SK-N-SH treated with all-trans-retinoic acid at 6 μM for 48 hours (cell line): ENCODE results near the gene STAG2.

Source experiments
- ATAC-seq: fragments of 200-7000 bp; cut with Tn5 transposase; 3 replicates; pipeline ENCODE4 v1.9.1; 2020; ENCODE audit warnings: mild to moderate bottlenecking, moderate library complexity
- ARNTL ChIP-seq: fragments of 450-650 bp; formaldehyde crosslinking; IDR thresholded peaks from 2 replicates; pipeline ENCODE4 v1.5.0; 2020; ENCODE audit warnings: low read depth, mild to moderate bottlenecking, moderate library complexity, borderline replicate concordance
- BACH2 ChIP-seq: fragments of 250-450 bp; sonication (Bioruptor Pico); IDR thresholded peaks from 2 replicates; pipeline ENCODE4 v1.9.0; 2021; ENCODE audit warnings: mild to moderate bottlenecking, borderline replicate concordance
- CSRNP3 ChIP-seq: fragments of 250-450 bp; sonication (Bioruptor Pico); IDR thresholded peaks from 2 replicates; pipeline ENCODE4 v1.5.1; 2021; ENCODE audit warnings: mild to moderate bottlenecking, moderate library complexity
- ESRRG ChIP-seq: fragments of 250-450 bp; sonication (Bioruptor Pico); IDR thresholded peaks from 2 replicates; pipeline ENCODE4 v1.6.1; 2021; ENCODE audit warnings: mild to moderate bottlenecking
- GLIS3 ChIP-seq: fragments of 250-450 bp; sonication (Bioruptor Pico); IDR thresholded peaks from 2 replicates; pipeline ENCODE4 v1.5.0; 2020; ENCODE audit warnings: mild to moderate bottlenecking, moderate library complexity
- ISL1 ChIP-seq: fragments of 250-450 bp; sonication (Bioruptor Pico); IDR thresholded peaks from 2 replicates; pipeline ENCODE4 v2.1.2; 2022; ENCODE audit warnings: mild to moderate bottlenecking, moderate library complexity
- OSR1 ChIP-seq: fragments of 250-450 bp; sonication (Bioruptor Pico); IDR thresholded peaks from 2 replicates; pipeline ENCODE4 v1.8.0; 2022; ENCODE audit warnings: moderate library complexity, mild to moderate bottlenecking, inconsistent platforms
- PATZ1 ChIP-seq: fragments of 250-450 bp; sonication (Bioruptor Pico); IDR thresholded peaks from 2 replicates; pipeline ENCODE4 v1.8.0; 2020; ENCODE audit warnings: mild to moderate bottlenecking, moderate library complexity, borderline replicate concordance
- POU6F1 ChIP-seq: fragments of 250-450 bp; sonication (Bioruptor Pico); IDR thresholded peaks from 2 replicates; pipeline ENCODE4 v1.8.0; 2021; ENCODE audit warnings: low read depth, mild to moderate bottlenecking, moderate library complexity, borderline replicate concordance
- PPARA ChIP-seq: fragments of 250-450 bp; sonication (Bioruptor Pico); IDR thresholded peaks from 2 replicates; pipeline ENCODE4 v1.5.0; 2020; ENCODE audit warnings: mild to moderate bottlenecking, borderline replicate concordance
- RARB ChIP-seq: fragments of 250-450 bp; sonication (Bioruptor Pico); IDR thresholded peaks from 2 replicates; pipeline ENCODE4 v1.8.0; 2021; ENCODE audit warnings: mild to moderate bottlenecking, moderate library complexity
- TCF4 ChIP-seq: fragments of 250-450 bp; sonication (Bioruptor Pico); IDR thresholded peaks from 2 replicates; pipeline ENCODE4 v1.8.0; 2021; ENCODE audit warnings: mild to moderate bottlenecking, moderate library complexity, borderline replicate concordance
- TOX ChIP-seq: fragments of 250-450 bp; sonication (Bioruptor Pico); IDR thresholded peaks from 2 replicates; pipeline ENCODE4 v1.8.0; 2021; ENCODE audit warnings: mild to moderate bottlenecking, moderate library complexity, borderline replicate concordance
- TSHZ2 ChIP-seq: fragments of 250-450 bp; sonication (Bioruptor Pico); IDR thresholded peaks from 2 replicates; pipeline ENCODE4 v1.5.0; 2020; ENCODE audit warnings: mild to moderate bottlenecking, moderate library complexity
- ZC3H10 ChIP-seq: fragments of 250-450 bp; sonication (Bioruptor Pico); IDR thresholded peaks from 2 replicates; pipeline ENCODE4 v1.5.1; 2021; ENCODE audit warnings: mild to moderate bottlenecking, moderate library complexity
- ZFP3 ChIP-seq: fragments of 250-450 bp; sonication (Bioruptor Pico); IDR thresholded peaks from 2 replicates; pipeline ENCODE4 v1.5.0; 2020; ENCODE audit warnings: mild to moderate bottlenecking, moderate library complexity
- ZFP30 ChIP-seq: fragments of 450-650 bp; formaldehyde crosslinking; IDR thresholded peaks from 2 replicates; pipeline ENCODE4 v1.5.0; 2022; ENCODE audit warnings: mild to moderate bottlenecking, moderate library complexity
- ZNF565 ChIP-seq: fragments of 450-650 bp; formaldehyde crosslinking; conservative IDR thresholded peaks from 2 replicates; pipeline ENCODE4 v1.5.0; 2020; ENCODE audit warnings: low read depth, mild to moderate bottlenecking, moderate library complexity
- ZNF70 ChIP-seq: fragments of 450-650 bp; formaldehyde crosslinking; IDR thresholded peaks from 2 replicates; pipeline ENCODE4 v1.5.0; 2020; ENCODE audit warnings: mild to moderate bottlenecking, moderate library complexity
- ZNF8 ChIP-seq: fragments of 450-650 bp; formaldehyde crosslinking; IDR thresholded peaks from 2 replicates; pipeline ENCODE4 v1.5.0; 2020; ENCODE audit warnings: mild to moderate bottlenecking, moderate library complexity

Gene STAG2

GRCh38 chrX:123983240-123983639 is 21.7 kb downstream of the STAG2 start:
- no peak for ATAC-seq
- TF ChIP-seq ZNF565 = no peak

- no peak for TF ChIP-seq ZNF70 (CRISPR knock-in tag)
- TF ChIP-seq ESRRG (CRISPR knock-in tag) = no peak
- TF ChIP-seq RARB (CRISPR knock-in tag) = no peak
- no peak for TF ChIP-seq BACH2 (CRISPR knock-in tag)
- no peak for TF ChIP-seq PATZ1 (CRISPR knock-in tag)
- ATAC-seq = no peak
Observed at GRCh38 chrX:123986377-123986776, 24.9 kb downstream of the STAG2 start.

GRCh38 chrX:123988423-123989111 is 27.1 kb downstream of the STAG2 start:
- no peak for ATAC-seq
- TF ChIP-seq ISL1 (CRISPR knock-in tag) (no peak), ZNF565 (no peak), BACH2 (CRISPR knock-in tag) (no peak), ZFP30 (CRISPR knock-in tag) (no peak), CSRNP3 (CRISPR knock-in tag) (no peak), ZC3H10 (CRISPR knock-in tag) (no peak), TOX (no peak), ESRRG (CRISPR knock-in tag) (no peak), ARNTL (CRISPR knock-in tag) (no peak), TSHZ2 (no peak), RARB (CRISPR knock-in tag) (no peak), PPARA (no peak), ZNF8 (CRISPR knock-in tag) (no peak), ZNF70 (CRISPR knock-in tag) (no peak), POU6F1 (CRISPR knock-in tag) (no peak), OSR1 (CRISPR knock-in tag) (no peak), PATZ1 (CRISPR knock-in tag) (no peak), ZFP3 (CRISPR knock-in tag) (no peak)

GRCh38 chrX:123989235-123989634 is 27.7 kb downstream of the STAG2 start:
- no peak for ATAC-seq
- TF ChIP-seq RARB (CRISPR knock-in tag) = no peak
- no peak for TF ChIP-seq ARNTL (CRISPR knock-in tag)
- TF ChIP-seq ZFP3 (CRISPR knock-in tag) = no peak
- TF ChIP-seq GLIS3 (CRISPR knock-in tag) = no peak
- no peak for TF ChIP-seq BACH2 (CRISPR knock-in tag)
- no peak for TF ChIP-seq ZNF565
- TF ChIP-seq TCF4 = no peak
- TF ChIP-seq TSHZ2 = no peak
- no peak for TF ChIP-seq OSR1 (CRISPR knock-in tag)
- no peak for TF ChIP-seq POU6F1 (CRISPR knock-in tag)
- TF ChIP-seq TOX = no peak
- no peak for TF ChIP-seq ZC3H10 (CRISPR knock-in tag)
- no peak for TF ChIP-seq ZFP30 (CRISPR knock-in tag)
